Testis (tissue), 2 donors: ENCODE data around the gene KRTAP12-4.

Experiments
- POLR2A ChIP-seq: fragments of 450-650 bp; IDR thresholded peaks from one replicate; pipeline ENCODE4 v1.6.1; 2017; ENCODE audit warnings: antibody characterized with exemption, mild to moderate bottlenecking, moderate library complexity
- TF ChIP-seq, protein P1 (sequence below), 3 experiments: fragments of 450-650 bp in 2 of 3; fragments of 200-600 bp in 1 of 3; sonication (generic) in 1 of 3; IDR thresholded peaks; one replicate each; pipeline ENCODE4 v1.5.1; 2016 to 2019; ENCODE audit warnings: antibody characterized with exemption in 3 of 3, mild to moderate bottlenecking in 2 of 3, moderate library complexity in 1 of 3

DNA sequence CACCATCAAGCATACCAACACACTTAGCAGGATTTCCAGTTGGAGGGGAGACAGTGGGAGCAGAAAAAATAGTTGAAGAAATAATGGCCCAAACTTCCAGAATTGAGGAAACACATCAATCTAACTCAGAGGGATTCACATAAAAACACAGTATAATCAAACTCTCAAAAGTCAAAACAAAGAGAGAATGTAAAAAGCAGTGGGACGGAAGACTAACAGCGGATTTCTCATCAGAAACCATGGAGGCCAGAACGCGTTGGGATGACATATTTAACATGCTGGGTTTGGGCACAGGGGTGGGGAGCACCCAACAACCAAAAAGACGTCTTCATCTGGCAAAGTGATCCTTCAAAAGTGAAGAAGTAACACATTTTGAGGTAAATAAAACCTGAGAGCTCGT lies 34.6 kb downstream of the KRTAP12-4 start:
- TF ChIP-seq POLR2A, result no peak
- TF ChIP-seq, protein P1, sequence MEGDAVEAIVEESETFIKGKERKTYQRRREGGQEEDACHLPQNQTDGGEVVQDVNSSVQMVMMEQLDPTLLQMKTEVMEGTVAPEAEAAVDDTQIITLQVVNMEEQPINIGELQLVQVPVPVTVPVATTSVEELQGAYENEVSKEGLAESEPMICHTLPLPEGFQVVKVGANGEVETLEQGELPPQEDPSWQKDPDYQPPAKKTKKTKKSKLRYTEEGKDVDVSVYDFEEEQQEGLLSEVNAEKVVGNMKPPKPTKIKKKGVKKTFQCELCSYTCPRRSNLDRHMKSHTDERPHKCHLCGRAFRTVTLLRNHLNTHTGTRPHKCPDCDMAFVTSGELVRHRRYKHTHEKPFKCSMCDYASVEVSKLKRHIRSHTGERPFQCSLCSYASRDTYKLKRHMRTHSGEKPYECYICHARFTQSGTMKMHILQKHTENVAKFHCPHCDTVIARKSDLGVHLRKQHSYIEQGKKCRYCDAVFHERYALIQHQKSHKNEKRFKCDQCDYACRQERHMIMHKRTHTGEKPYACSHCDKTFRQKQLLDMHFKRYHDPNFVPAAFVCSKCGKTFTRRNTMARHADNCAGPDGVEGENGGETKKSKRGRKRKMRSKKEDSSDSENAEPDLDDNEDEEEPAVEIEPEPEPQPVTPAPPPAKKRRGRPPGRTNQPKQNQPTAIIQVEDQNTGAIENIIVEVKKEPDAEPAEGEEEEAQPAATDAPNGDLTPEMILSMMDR (IDR thresholded peaks at IDR 0.05), result no peak
